HG03064 (cell line): ENCODE measurements around the gene SNX18.

Source experiments
- ATAC-seq: cut with Tn5 transposase; IDR thresholded peaks from one replicate; pipeline ENCODE4 v1.9.1; 2021; ENCODE audit warnings: low read depth; ENCODE audit not compliant: unreplicated experiment

The SNX18 gene

DNA sequence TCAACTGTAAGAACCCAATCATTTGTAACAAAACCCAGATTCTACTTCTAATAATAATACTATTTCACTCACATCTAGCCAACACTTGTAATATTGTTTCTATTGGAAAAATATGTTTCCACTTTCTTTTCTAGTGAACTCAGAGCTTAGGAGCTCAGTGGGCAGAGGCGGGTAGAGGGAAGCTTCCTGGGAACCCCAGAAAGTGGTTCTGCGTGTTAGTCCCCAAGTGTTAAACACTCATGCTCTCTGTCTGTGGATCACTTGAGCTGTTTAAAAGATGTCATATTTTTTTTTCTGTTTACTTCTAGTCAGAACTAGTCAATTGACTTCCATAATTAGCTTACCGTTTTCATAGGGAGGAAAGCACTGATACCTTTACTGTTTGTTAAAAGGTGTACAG lies 20.6 kb downstream of the SNX18 start:
- ATAC-seq = no peak

DNA sequence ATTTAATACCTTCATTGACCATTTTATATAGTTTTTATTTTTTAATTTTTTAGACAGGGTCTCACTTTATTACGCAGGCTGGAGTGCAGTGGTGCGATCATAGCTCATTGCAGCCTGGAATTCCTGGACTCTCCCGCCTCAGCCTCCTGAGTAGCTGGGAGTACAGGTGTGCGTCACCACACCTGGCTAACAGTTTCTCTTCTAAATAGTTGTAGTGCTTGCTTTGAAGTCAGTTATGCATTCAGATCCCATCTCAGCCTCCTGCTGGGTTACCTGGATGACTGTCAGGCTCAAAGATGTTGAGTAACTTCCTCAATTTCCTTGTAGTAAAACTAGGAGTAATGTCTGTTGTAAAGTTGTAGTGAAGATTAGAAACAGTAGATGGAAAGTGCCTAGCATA lies 21.4 kb downstream of the SNX18 start:
- ATAC-seq = no peak

- ATAC-seq = no peak
Observed at GRCh38 chr5:54540286-54540685, 22.7 kb downstream of the SNX18 start.

DNA sequence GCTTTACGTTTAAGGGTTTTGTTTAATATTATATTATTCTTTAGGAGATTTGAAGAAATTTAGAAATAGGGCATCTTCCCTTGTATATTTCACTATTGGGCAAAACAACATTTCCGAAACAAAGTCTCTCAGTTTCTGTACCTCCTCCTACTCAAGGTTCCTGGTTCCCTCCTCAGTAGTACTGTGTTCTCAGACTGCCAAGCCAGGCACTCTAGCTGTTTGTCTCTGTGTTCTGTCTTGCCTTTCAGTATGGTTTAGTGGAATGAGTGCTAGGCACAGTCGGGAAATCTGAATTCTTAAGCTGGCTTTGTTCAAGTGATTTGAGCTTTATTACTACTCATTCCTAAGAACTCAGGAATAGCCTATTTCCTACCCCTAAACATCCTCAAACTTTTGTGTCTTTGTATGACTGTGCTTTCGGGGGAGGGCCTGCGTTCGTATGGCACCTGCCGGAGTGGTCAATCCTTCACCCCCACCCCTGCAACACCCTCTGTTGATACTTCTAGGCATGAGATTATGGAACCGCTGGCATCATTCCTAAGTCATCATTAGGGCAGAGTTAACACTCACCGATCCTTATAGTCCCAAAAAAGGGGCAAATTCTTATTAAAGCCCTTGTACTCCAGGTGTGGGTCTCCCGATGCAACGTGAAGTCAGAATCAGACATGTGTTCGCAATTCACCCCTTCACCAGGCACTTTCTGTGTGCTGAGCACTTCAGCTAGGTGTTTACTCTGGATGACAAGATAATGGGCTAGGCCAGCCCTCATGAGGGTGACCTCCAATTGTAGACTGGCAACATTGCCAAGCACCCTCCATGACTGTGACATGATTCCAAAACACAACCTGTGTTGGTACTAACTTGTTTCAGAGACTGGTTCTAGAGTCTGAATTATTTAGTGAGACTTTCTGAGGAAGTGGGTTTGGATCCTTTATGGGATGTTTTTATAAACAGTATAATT lies 24.5 kb downstream of the SNX18 start:
- no peak for ATAC-seq

DNA sequence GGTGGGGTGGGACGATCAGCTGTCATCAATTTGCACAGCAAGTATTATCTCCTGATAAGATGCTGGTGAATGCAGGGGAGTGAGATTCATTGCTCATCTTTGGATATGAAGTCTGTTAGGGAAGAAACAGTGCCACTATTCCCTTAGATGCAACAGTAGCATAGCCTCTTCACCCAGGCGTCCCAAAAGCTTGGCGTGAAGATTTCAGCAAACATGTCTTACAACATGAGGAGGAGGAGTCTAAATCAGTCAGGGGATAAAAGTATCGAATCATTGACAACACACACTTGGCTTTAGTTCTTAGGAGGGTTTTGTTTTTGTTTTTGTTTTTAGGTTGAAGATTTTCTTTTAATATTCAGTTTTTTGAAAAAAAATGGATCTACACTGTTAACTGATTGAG lies 26.5 kb downstream of the SNX18 start:
- ATAC-seq = no peak

- no peak for ATAC-seq
Observed at GRCh38 chr5:54545796-54546195, 28.2 kb downstream of the SNX18 start.

- no peak for ATAC-seq
Observed at GRCh38 chr5:54547711-54548250, 30.2 kb downstream of the SNX18 start.

DNA sequence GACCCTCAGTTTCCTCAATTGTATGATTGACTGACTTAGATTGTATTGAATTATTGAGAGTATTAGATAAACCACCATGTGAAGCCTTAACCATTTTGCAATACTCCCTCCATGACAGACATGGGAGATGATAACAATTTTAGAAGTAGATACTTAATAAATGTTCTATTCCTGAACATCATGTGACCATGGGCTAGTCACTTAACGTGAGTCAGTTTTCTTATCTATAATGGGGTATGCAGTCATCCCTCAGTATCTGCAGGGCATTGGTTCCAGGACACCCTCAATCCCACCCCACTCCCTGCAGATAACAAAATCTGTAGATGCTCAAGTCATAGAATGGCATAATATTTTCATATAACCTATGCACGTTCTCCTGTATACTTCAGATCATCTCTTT lies 31.0 kb downstream of the SNX18 start:
- no peak for ATAC-seq

- ATAC-seq = no peak
Observed at GRCh38 chr5:54551292-54551691, 33.7 kb downstream of the SNX18 start.

GRCh38 chr5:54551926-54552325 lies 34.4 kb downstream of the SNX18 start:
- no peak for ATAC-seq

- no peak for ATAC-seq
Observed at GRCh38 chr5:54552446-54552845, 34.9 kb downstream of the SNX18 start.

DNA sequence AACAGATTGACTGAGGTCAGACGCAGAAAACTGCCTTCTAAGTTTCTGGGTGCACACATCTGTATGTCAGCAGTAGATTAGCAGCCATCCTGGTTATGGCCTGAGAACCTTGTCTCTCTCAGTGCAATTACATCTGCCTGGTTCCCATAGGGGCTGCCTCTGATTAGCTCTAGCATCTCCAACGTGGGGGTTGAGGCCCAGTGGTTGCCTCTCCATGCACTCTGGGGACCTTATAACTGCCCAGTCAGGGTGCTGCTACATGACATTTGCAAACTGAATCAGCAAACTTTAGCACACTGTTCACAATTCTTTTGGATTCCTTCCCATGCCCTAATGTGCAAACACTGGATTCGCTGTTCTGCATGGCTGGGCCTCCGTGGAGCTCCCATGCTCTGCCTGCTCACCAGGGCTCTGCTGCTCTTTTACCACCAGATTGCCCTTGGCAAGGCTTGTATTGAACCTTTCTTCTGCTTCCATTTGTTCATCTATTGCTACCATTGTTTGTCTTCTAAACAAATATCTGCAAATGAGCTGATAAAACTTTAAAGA lies 36.2 kb downstream of the SNX18 start:
- no peak for ATAC-seq

DNA sequence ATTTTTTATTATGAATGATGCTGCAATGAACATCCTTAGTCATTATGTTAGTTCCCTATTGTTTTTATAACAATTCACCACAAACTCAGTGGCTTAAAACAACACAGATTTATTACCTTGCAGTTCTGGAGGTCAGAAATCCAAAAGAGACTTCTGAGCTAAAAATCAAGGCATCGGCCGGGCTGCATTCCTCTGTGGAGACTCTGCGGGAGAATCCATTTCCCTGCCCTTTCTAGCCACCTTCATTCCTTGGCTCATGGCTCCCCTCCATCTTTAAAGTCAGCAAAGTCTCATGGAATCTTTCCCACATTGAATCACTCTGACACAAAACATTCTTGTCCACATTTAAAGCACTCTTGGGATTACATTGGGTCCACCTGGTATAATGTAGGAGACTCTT lies 38.6 kb downstream of the SNX18 start:
- no peak for ATAC-seq

- ATAC-seq = no peak
Observed at GRCh38 chr5:54558362-54558761, 40.8 kb downstream of the SNX18 start.

DNA sequence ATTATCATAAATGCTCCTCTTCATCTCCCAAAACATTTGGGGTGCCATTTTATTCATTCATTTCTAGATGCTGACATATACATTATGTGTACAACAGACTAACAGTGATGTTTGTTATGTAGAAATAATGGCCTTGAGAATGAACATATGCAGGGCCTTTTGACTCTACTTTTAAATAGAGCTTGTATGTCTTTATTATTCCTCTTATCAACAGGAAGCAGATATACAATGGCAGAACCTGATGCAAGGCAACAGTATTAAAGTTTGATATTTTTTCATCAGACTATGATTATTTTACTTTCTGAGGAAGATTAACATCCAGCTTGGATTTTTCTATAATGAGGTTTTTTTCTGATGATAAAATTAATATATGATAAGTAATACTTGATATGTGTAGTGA lies 44.1 kb downstream of the SNX18 start:
- no peak for ATAC-seq

DNA sequence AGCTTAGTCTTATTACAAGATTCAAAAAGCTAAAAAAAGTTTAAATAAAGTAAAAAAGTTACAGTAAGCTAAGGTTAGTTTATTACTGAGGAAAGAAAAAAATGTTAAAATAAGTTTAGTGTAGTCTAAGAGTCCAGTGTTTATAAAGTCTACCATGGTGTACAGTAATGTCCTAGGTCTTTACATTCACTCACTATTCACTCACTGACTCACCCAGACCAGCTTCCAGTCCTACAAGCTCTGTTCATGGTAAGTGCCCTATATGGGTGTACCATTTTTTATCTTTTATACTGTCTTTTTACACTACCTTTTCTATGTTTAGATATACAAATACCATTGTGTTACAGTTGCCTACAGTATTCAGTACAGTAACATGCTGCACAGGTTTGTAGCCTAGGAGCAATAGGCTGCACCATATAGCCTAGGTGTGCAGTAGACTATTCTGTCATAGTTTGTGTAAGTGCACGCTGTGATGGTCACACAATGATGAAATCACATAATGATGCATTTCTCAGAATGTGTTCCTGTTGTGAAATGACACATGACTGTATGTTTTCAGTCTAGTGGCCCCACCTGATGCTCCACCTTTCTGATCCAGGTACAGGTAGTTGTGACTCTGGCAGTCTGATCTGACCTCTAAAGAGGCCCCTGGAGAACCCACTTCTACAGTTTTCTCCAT lies 45.7 kb downstream of the SNX18 start:
- ATAC-seq = no peak

DNA sequence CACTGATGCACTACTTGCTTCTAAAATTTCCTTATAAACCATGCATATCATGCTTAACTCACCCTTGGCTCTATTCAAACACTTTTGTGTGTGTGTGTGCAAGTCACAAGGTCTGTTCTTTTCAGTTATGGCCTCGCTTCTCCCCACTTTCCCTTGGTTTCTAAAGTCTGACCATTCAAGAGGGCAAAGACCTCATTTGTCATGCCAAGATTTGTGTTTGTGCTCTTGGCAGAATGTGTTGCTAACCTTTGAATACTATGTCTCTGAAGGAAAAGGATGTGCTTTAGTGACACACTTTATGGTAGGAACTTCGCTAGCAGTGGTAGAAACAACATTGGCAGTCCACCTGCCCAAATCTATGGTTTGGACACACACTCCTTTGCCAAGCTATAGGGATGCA lies 50.4 kb downstream of the SNX18 start:
- no peak for ATAC-seq

DNA sequence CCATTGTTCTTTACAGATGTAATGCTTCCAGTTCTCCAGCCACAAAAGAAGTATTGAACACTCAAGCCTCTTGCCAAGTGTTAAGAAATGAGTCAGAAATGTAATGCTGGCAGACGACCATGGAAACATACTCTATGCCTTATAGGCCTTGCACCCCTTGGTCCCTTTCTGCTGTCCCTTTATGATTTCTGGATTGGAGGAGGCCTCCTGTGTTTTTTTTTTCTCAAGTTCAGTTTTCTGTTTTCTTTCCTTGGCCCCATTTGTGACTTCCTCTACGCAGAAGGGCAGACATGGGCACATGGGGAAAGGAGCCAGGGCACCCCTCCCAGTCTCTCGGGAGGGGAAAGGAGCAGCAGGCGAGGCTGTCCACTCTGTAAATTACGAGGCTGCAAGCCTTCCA lies 53.4 kb downstream of the SNX18 start:
- ATAC-seq = no peak

- no peak for ATAC-seq
Observed at GRCh38 chr5:54571462-54571861, 53.9 kb downstream of the SNX18 start.

DNA sequence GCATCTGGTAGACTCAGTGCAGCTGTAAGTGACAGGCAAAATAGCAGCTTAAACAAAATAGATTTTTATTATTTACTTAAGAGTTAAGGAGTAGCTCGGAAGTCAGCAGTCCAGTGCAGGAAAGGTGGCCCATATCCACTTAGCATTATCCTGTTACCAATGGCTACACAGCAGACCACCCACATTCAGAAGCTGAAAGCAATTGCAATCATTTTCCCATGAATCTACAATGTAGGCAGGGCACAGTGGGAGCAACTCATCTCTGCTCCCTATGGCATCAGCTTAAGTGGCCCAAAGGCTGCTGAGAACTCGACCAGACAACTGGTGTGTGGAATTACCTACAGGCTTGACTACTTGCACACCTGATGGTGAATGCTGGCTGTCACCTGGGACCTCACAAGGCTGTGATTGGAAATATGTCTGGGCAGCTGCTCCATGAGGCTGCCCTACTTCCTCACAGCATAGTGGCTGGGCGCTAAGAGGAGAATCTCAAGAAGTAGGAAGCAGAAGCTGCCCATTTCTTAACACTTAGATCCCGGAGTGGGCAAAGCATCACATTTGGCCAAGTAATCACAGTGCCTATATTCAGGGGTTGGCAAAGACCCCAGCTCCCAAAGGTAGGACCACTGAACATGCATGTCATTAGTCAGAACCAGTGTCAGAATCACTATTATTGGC lies 56.4 kb downstream of the SNX18 start:
- ATAC-seq = no peak

GRCh38 chr5:54577528-54577927 lies 60.0 kb downstream of the SNX18 start:
- ATAC-seq = no peak
